Activated CD4-positive, alpha-beta memory T cell treated with anti-CD3 and anti-CD28 coated beads, Interleukin-2, amount 10 ng/mL, durations not matched to agents 7 days and 5 days (primary cell): Measurements from ENCODE around the gene NCL. TPM values are rescaled to one million over a fixed set of nuclear protein-coding genes. Genes with fewer than 3 reads are reported as not detected.
A peak's percentile ranks its signal among the peaks of the same experiment; 100 is the strongest.
"Not testable (repeated sequence)": the region's sequence is repeated elsewhere in the genome, so short reads cannot be mapped to it uniquely, and the experiment has no call there.

ENCODE experiments used
- CTCF ChIA-PET: fragments of 350-600 bp; sonication (Branson Sonifier 250); formaldehyde crosslinking; loops from one replicate; lab custom pipeline; 2021; ENCODE audit warnings: antibody characterized with exemption, inconsistent platforms; lab: Charles Lee
- POLR2A ChIA-PET: fragments of 350-600 bp; sonication (Branson Sonifier 250); formaldehyde crosslinking; loops from one replicate; lab custom pipeline; 2021; ENCODE audit warnings: antibody characterized with exemption; lab: Charles Lee
- DNase-seq: peaks from one replicate; pipeline ENCODE4 v3.0.0-alpha.2; 2020
- H3K27ac Mint-ChIP-seq: one replicate; pipeline ENCODE4 v1.8.0; 2021; ENCODE audit warnings: mild to moderate bottlenecking, mixed read lengths
- H3K27me3 Mint-ChIP-seq: one replicate; pipeline ENCODE4 v1.8.0; 2021; ENCODE audit warnings: mixed read lengths
- H3K36me3 Mint-ChIP-seq: one replicate; pipeline ENCODE4 v1.8.0; 2021; ENCODE audit warnings: low read depth, mixed read lengths
- H3K4me1 Mint-ChIP-seq: one replicate; pipeline ENCODE4 v1.8.0; 2021; ENCODE audit warnings: mixed read lengths
- H3K4me3 Mint-ChIP-seq: one replicate; pipeline ENCODE4 v1.8.0; 2021; ENCODE audit warnings: mild to moderate bottlenecking, mixed read lengths
- H3K9me3 Mint-ChIP-seq: one replicate; pipeline ENCODE4 v1.8.0; 2021; ENCODE audit warnings: mixed read lengths
- total RNA-seq, 2 experiments: library from RNA; stranded (reverse); gene quantifications; one replicate each; pipeline ENCODE4 v1.2.3, GENCODE V29; 2021

Gene NCL
- total RNA-seq, 2 experiments from 2014 or later, result 454 to 476 TPM

- Mint-ChIP-seq H3K36me3 (peaks cover 10% of the 10 kb centered on the region), H3K4me1 (peaks cover 9% of the 10 kb centered on the region), H3K27me3 (peaks cover 49% of the 10 kb centered on the region), H3K9me3 (peaks cover 6% of the 10 kb centered on the region), H3K4me3 (no peak overlapping the region), H3K27ac (no peak overlapping the region)
- no peak for DNase-seq
- ChIA-PET POLR2A (no interaction called here), CTCF (interaction anchor here (0.7 to 3.3 kb wide), 7 partner anchors 11 to 342 kb away, joined by 3 to 11 read pairs (median 5); no protein-coding TSS in a partner anchor)
Observed at GRCh38 chr2:231411237-231411636, 53.0 kb downstream of the NCL start.

DNA sequence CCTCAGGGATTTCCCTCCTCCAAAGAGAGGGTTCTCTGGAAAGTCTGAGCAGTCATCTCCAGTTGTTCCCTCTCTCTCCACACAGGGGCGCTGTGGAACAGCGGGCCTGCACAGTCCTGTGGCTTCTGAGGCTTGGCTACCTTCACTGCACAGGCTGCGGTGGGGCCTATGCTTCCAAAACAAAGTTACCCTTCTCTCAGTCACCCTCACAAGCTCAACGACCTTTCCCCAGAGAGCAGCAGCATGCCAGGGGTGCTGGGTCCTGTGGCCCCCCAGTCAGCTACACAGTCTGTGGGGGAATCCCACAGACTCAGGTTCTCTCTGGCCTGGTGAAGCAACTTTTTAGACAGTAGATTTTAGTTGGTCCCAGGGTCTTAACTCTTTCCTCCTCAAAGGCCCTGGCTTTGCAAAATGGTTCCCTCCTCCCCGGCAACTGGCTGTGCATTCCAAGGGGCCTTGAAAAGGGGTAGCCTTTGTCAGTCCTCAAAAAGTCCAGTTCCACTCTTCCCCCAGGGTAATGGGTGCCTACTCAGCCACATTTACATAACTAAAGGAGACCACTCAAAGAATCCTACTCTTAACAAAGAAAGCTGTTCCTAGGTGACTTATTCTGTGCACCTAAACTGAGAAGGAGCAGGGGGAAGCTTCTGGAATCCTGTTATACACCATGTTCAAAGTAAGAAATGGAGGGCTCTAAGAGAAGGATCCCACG is 53.8 kb downstream of the NCL start:
- no peak overlapping the region for H3K27ac Mint-ChIP-seq
- POLR2A ChIA-PET, result no interaction called here

GRCh38 chr2:231409776-231410175 is 54.5 kb downstream of the NCL start:
- Mint-ChIP-seq H3K27me3 (peaks cover 43% of the 10 kb centered on the region), H3K27ac (no peak overlapping the region), H3K36me3 (peaks cover 10% of the 10 kb centered on the region), H3K4me1 (peaks cover 20% of the 10 kb centered on the region), H3K9me3 (peaks cover 6% of the 10 kb centered on the region), H3K4me3 (no peak overlapping the region)
- ChIA-PET CTCF (interaction anchor here (0.6 to 3.1 kb wide), 3 partner anchors 8 to 306 kb away, joined by 3 to 10 read pairs (median 4); no protein-coding TSS in a partner anchor), POLR2A (no interaction called here)
- DNase-seq, result no peak

More for the DNA sequence above, 53.8 kb downstream of the NCL start:
- Mint-ChIP-seq H3K4me3 (no peak overlapping the region), H3K27me3 (peaks cover 46% of the 10 kb centered on the region), H3K9me3 (peaks cover 6% of the 10 kb centered on the region), H3K4me1 (peaks cover 17% of the 10 kb centered on the region), H3K36me3 (peaks cover 10% of the 10 kb centered on the region)
- no peak for DNase-seq
- CTCF ChIA-PET, result interaction anchor here (0.6 to 3.1 kb wide), 6 partner anchors 7 to 306 kb away, joined by 3 to 10 read pairs (median 4); no protein-coding TSS in a partner anchor

DNA sequence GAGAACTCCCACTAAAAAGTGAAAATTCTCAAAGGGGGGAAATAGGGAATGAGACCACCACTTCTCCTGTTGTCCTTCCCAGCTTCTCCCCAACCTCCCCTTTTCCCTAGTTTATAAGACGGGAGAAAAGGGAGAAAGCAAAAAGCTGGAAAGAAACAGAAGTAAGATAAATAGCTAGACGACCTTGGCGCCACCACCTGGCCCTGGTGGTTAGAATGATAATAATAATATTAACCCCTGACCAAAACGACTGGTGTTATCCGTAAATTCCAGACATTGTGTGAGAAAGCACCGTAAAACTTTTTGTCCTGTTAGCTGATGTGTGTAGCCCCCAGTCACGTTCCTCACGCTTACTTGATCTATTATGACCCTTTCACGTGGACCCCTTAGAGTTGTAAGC is 56.0 kb downstream of the NCL start:
- H3K36me3 Mint-ChIP-seq, DNase-seq, H3K9me3 Mint-ChIP-seq, POLR2A ChIA-PET, H3K27ac Mint-ChIP-seq, H3K4me3 Mint-ChIP-seq: not testable (repeated sequence)
- Mint-ChIP-seq H3K4me1 (peaks cover 20% of the 10 kb centered on the region), H3K27me3 (peaks cover 33% of the 10 kb centered on the region)
- CTCF ChIA-PET, result interaction anchor here (0.6 to 3.6 kb wide), 4 partner anchors 44 to 336 kb away, joined by 3 to 22 read pairs (median 10); no protein-coding TSS in a partner anchor

GRCh38 chr2:231407686-231408085 is 56.6 kb downstream of the NCL start:
- H3K27ac Mint-ChIP-seq, DNase-seq, H3K4me3 Mint-ChIP-seq, H3K9me3 Mint-ChIP-seq, H3K36me3 Mint-ChIP-seq: not testable (repeated sequence)
- ChIA-PET CTCF (interaction anchor here (0.6 to 3.6 kb wide), 6 partner anchors 45 to 335 kb away, joined by 3 to 22 read pairs (median 3); no protein-coding TSS in a partner anchor), POLR2A (interaction anchor here (1.4 kb wide), 1 partner anchor 18 kb away, joined by 3 read pairs; no protein-coding TSS in a partner anchor)
- H3K27me3 Mint-ChIP-seq, result peaks cover 30% of the 10 kb centered on the region
- H3K4me1 Mint-ChIP-seq, result peaks cover 20% of the 10 kb centered on the region

- ChIA-PET CTCF (interaction anchor here (0.7 to 3.6 kb wide), 12 partner anchors 9 to 302 kb away, joined by 3 to 22 read pairs (median 6); partner anchors contain the start of gene NCL), POLR2A (interaction anchor here (0.7 kb wide), 1 partner anchor 58 kb away, joined by 3 read pairs; the partner anchor contains the start of gene NCL)
- peak overlapping the region; percentile 2 for H3K27ac Mint-ChIP-seq
- H3K36me3 Mint-ChIP-seq, H3K4me3 Mint-ChIP-seq, H3K9me3 Mint-ChIP-seq, DNase-seq: not testable (repeated sequence)
- H3K27me3 Mint-ChIP-seq, result peaks cover 24% of the 10 kb centered on the region
- peaks cover 20% of the 10 kb centered on the region for H3K4me1 Mint-ChIP-seq
Observed at GRCh38 chr2:231405601-231406367, 58.5 kb downstream of the NCL start.

GRCh38 chr2:231404183-231404578 is 60.1 kb downstream of the NCL start:
- POLR2A ChIA-PET, H3K36me3 Mint-ChIP-seq, H3K27ac Mint-ChIP-seq, H3K9me3 Mint-ChIP-seq, H3K4me3 Mint-ChIP-seq, DNase-seq: not testable (repeated sequence)
- CTCF ChIA-PET, result interaction anchor here (1.2 kb wide), 1 partner anchor 176 kb away, joined by 3 read pairs; no protein-coding TSS in a partner anchor
- peaks cover 20% of the 10 kb centered on the region for H3K4me1 Mint-ChIP-seq
- peaks cover 18% of the 10 kb centered on the region for H3K27me3 Mint-ChIP-seq

Other genes with a start within 250 kb of the NCL start
- gene B3GNT7, start 68.8 kb downstream of the NCL start, total RNA-seq, result under 1 TPM in 1 of 2 experiments, not detected in 1; 0.15 TPM
- gene NMUR1, start 66.0 kb upstream of the NCL start, total RNA-seq, result 1 to 10 TPM; 3.4 to 3.9 TPM
- not detected for gene TEX44, start 128.4 kb upstream of the NCL start, total RNA-seq
- gene PTMA, start 244.0 kb upstream of the NCL start, total RNA-seq, result 1,000 to 10,000 TPM; 1,300 to 1,326 TPM